ENCODE results near the gene GCSAML.

Gene GCSAML

DNA sequence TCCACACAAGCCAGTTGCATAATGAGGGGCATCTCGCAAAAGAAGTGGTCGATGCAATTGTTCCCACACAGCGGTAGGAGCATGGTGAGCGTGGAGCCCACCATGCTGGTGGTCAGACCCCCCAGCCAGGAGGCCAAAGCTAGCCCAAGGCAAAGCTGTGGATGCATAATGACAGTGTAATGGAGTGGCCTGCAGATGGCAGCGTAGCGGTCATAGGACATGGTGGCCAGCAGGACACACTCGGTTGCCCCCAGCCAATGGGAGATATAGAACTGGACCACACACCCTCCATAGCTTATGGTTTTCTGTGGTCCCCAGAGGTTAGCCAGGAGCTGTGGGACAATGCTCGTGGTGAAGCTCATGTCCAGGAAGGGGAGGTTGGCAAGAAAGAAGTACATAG lies 17.0 kb upstream of the GCSAML start:
- DNase-seq (ENCODE audit: insufficient read length, low spot score) (no peak), FAIRE-seq (no peak)

DNA sequence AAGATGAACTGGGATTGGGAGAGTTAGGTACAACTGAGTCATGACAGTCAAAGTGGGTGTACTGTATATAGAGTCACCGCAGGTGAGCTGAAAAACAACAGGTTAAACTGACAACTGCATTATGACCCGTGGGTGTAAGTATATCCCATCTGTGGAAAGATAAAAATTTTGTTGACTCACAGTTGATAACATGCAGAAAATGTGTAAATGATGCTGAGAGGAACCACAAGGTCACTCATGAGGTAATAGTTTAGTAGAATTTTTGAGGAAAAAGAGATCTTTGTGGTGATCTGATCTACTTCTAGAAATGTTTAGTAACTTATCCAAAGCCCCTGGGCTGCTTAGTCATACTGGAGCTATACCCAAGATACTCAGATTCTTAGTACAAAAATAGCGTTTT lies 13.5 kb upstream of the GCSAML start:
- no peak for FAIRE-seq
- no peak for DNase-seq (ENCODE audit: insufficient read length, low spot score)
- TF ChIP-seq SPI1 (IDR thresholded peaks at IDR 0.05; ENCODE audit: low read depth, low read length) (no peak), TAF1 (IDR thresholded peaks at IDR 0.05; ENCODE audit: low read depth, low read length) (no peak), POLR2AphosphoS5 (IDR thresholded peaks at IDR 0.05; ENCODE audit: low read depth, low read length) (no peak), POLR2A (IDR thresholded peaks at IDR 0.05; ENCODE audit: low read depth, low read length) (no peak), PAX5 (IDR thresholded peaks at IDR 0.05; ENCODE audit: insufficient read depth, low read length, severe bottlenecking) (no peak), POU2F2 (IDR thresholded peaks at IDR 0.05; ENCODE audit: low read depth, low read length) (no peak)

More for the DNA sequence above, 17.0 kb upstream of the GCSAML start:
- no peak for TF ChIP-seq PAX5 (IDR thresholded peaks at IDR 0.05; ENCODE audit: insufficient read depth, low read length, severe bottlenecking)
- TF ChIP-seq POLR2AphosphoS5 (IDR thresholded peaks at IDR 0.05; ENCODE audit: low read depth, low read length), result no peak
- TF ChIP-seq POLR2A (IDR thresholded peaks at IDR 0.05; ENCODE audit: low read depth, low read length), result no peak

DNA sequence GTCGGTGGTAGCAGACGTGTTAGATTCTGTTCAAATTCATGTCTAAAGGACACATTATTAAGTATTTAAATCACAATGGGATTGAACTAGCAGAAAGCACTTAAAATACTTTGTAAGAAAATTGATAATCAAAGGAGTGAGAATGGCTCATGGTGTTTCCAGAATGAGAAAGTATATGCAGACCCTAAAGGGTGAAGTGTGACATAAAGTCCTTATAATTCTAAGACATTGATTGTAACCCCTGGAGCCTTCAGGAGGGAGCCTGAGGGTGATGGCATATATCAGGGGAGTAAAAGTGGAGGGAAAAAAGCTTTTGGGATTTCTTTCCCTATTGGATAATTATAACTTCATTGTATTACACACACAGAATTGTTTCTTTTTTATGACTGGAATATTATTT lies 12.6 kb upstream of the GCSAML start, which contains the start of gene OR2C3:
Gene OR2C3 (minus strand): TSS at position 101 of the 400 bp plus-strand sequence. CDS start 3,929 bp downstream, outside the sequence.
- TF ChIP-seq SPI1 (IDR thresholded peaks at IDR 0.05; ENCODE audit: low read depth, low read length) (no peak), POLR2AphosphoS5 (IDR thresholded peaks at IDR 0.05; ENCODE audit: low read depth, low read length) (no peak), POU2F2 (IDR thresholded peaks at IDR 0.05; ENCODE audit: low read depth, low read length) (no peak), TAF1 (IDR thresholded peaks at IDR 0.05; ENCODE audit: low read depth, low read length) (no peak), PAX5 (IDR thresholded peaks at IDR 0.05; ENCODE audit: insufficient read depth, low read length, severe bottlenecking) (no peak), POLR2A (IDR thresholded peaks at IDR 0.05; ENCODE audit: low read depth, low read length) (no peak)
- no peak for FAIRE-seq
- DNase-seq (ENCODE audit: insufficient read length, low spot score), result no peak

DNA sequence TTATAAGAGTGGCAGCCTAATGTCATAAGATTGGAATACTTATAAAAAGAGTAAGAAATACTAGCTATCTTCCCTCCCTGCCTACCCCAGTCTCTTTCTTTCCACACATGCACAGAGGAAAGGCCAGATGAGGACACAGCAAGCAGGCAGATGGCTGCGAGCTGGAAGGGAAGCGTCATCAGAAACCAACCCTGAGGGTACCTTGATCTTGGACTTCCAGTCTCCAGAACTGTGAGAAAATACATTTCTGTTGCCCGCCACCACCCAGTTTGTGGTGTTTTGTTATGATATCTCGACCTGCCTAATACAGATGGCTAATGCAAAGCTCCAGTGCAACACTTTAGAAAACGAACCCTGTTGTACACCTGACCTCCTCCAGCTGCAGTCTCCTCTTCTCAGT lies 10.4 kb upstream of the GCSAML start:
- TF ChIP-seq SPI1 (IDR thresholded peaks at IDR 0.05; ENCODE audit: low read depth, low read length) (no peak), POLR2A (IDR thresholded peaks at IDR 0.05; ENCODE audit: low read depth, low read length) (no peak), TAF1 (IDR thresholded peaks at IDR 0.05; ENCODE audit: low read depth, low read length) (no peak), POU2F2 (IDR thresholded peaks at IDR 0.05; ENCODE audit: low read depth, low read length) (no peak), PAX5 (IDR thresholded peaks at IDR 0.05; ENCODE audit: insufficient read depth, low read length, severe bottlenecking) (no peak), POLR2AphosphoS5 (IDR thresholded peaks at IDR 0.05; ENCODE audit: low read depth, low read length) (no peak)
- FAIRE-seq (no peak), DNase-seq (ENCODE audit: insufficient read length, low spot score) (no peak)

DNA sequence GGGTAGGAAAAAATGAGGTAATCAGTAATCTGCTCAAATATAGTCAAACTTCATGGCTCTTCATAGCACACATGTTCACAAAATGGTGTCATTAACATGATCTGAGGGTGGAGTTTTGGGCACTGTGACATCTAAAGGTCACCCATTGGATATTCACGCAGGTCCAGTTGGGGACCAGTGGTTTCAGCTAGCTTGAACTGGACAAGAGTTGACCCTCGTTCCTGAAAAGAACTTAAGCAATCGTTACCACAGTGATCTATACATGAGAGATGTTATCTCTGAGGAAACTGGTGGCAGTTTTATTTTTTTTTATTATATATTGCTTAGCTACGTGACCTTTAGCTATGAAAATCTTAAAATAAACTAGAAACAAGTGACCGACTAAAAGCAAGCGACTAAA lies 9.7 kb upstream of the GCSAML start:
- no peak for TF ChIP-seq PAX5 (IDR thresholded peaks at IDR 0.05; ENCODE audit: insufficient read depth, low read length, severe bottlenecking)
- no peak for TF ChIP-seq POLR2A (IDR thresholded peaks at IDR 0.05; ENCODE audit: low read depth, low read length)
- no peak for TF ChIP-seq TAF1 (IDR thresholded peaks at IDR 0.05; ENCODE audit: low read depth, low read length)
- no peak for TF ChIP-seq POLR2AphosphoS5 (IDR thresholded peaks at IDR 0.05; ENCODE audit: low read depth, low read length)
- TF ChIP-seq POU2F2 (IDR thresholded peaks at IDR 0.05; ENCODE audit: low read depth, low read length), result no peak
- TF ChIP-seq SPI1 (IDR thresholded peaks at IDR 0.05; ENCODE audit: low read depth, low read length), result no peak
- no peak for DNase-seq (ENCODE audit: insufficient read length, low spot score)
- FAIRE-seq, result peak; percentile 23

DNA sequence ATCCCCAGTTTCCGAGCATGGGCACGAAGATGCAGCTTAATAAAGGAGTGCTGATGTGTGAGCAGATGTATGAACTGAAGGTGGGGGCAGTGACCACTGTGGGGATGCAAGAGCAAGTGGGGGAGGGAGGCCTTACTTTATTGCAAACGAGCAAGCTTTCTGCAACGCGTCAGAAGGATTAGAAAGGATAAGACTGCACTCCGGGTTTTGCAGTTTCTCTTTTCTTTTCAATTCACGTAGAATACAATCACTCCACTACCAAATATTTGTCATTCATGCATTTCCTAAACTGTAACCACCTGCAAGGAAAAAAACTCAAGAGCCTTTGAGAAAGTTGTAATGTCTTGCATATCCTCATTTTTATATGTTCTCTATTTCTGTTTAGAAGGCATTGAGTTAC lies 8.4 kb upstream of the GCSAML start:
- no peak for DNase-seq (ENCODE audit: insufficient read length, low spot score)
- FAIRE-seq, result no peak
- TF ChIP-seq POLR2AphosphoS5 (IDR thresholded peaks at IDR 0.05; ENCODE audit: low read depth, low read length), result no peak
- TF ChIP-seq POU2F2 (IDR thresholded peaks at IDR 0.05; ENCODE audit: low read depth, low read length), result no peak
- no peak for TF ChIP-seq PAX5 (IDR thresholded peaks at IDR 0.05; ENCODE audit: insufficient read depth, low read length, severe bottlenecking)
- no peak for TF ChIP-seq TAF1 (IDR thresholded peaks at IDR 0.05; ENCODE audit: low read depth, low read length)
- no peak for TF ChIP-seq SPI1 (IDR thresholded peaks at IDR 0.05; ENCODE audit: low read depth, low read length)
- no peak for TF ChIP-seq POLR2A (IDR thresholded peaks at IDR 0.05; ENCODE audit: low read depth, low read length)

DNA sequence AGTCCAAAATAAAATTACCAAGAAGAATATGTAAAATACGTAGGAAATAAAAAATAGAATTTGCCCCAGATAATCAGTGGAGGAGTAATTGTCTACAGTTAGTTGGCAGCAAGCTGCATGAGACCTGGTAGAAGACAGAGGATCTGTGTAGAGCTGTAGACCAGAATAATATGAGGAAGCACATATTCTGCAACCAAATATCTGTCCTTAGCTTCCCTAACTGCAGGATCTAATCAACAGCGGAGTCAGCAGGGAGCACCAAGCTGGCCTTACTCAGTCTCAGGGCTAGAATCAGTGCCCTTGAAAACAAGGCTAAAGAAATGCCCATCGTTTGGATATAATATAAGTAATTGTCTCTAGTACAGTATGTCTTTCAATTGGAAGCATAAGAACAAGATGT lies 6.1 kb upstream of the GCSAML start:
- TF ChIP-seq TAF1 (IDR thresholded peaks at IDR 0.05; ENCODE audit: low read depth, low read length), result no peak
- no peak for TF ChIP-seq SPI1 (IDR thresholded peaks at IDR 0.05; ENCODE audit: low read depth, low read length)
- FAIRE-seq, result no peak
- no peak for DNase-seq (ENCODE audit: insufficient read length, low spot score)

DNA sequence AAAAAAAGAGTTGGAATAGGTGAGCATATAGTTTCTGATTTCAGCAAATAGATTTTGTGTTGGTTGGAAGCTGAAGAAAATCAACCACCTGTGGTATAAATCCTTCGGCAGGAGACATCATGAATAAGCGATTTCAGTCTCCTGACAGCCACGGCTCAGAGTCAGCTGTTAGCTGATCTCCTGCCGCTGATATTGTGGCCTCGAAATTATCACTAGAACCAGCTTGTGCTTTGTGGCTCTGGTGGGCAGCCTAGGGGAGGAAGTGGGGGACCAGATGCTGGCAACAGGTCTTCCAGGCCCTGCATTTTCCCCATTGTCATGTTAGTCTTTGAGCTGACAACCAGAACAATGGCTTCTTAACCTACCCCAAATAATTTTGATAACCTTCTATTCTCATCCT lies 842 bp upstream of the GCSAML start:
- no peak for TF ChIP-seq TAF1 (IDR thresholded peaks at IDR 0.05; ENCODE audit: low read depth, low read length)
- FAIRE-seq, result no peak
- DNase-seq (ENCODE audit: insufficient read length, low spot score), result no peak

DNA sequence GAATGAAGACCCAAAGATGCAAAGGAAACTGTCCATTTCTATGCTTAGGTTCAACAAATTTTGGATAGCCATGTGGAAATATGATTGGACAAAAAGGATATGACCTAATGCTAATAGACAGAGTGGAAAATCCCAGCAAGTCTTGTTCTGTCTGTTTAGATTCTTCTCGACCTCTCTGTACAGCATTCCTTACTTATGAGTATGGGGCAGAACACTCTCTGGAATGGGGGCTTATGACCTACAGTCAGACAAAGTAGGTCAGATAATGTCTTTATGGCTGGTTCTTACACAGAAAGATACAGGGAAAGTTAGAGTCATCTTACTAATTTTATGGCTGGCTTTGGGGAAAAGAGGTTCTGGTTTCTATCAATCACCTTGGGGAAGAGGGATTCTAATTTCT lies 2.8 kb downstream of the GCSAML start:
- TF ChIP-seq POU2F2 (IDR thresholded peaks at IDR 0.05; ENCODE audit: low read depth, low read length) (no peak), POLR2AphosphoS5 (IDR thresholded peaks at IDR 0.05; ENCODE audit: low read depth, low read length) (no peak), SPI1 (IDR thresholded peaks at IDR 0.05; ENCODE audit: low read depth, low read length) (no peak), POLR2A (IDR thresholded peaks at IDR 0.05; ENCODE audit: low read depth, low read length) (no peak), TAF1 (IDR thresholded peaks at IDR 0.05; ENCODE audit: low read depth, low read length) (no peak), PAX5 (IDR thresholded peaks at IDR 0.05; ENCODE audit: insufficient read depth, low read length, severe bottlenecking) (no peak)
- no peak for FAIRE-seq
- DNase-seq (ENCODE audit: insufficient read length, low spot score), result no peak

DNA sequence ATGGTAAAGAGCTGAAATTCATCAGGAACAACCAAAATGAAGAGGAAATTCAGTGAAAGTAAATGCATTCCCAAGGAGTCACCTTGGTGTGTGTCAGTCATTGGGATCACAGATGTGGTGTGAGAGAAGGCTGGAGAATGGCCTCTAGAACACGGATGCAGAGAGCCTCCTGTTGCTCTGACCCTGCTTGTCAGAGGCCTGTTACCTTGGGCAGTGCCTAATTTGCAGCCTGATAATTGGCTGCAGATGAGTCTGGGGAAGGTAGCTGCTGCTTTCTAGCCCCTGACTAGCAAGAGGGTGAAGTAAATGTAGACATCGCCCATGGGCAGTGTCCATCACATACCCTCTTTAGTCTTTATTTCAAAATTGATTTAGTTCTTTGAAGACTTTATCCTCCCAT lies 3.3 kb downstream of the GCSAML start:
- no peak for DNase-seq (ENCODE audit: insufficient read length, low spot score)
- no peak for FAIRE-seq
- TF ChIP-seq POLR2AphosphoS5 (IDR thresholded peaks at IDR 0.05; ENCODE audit: low read depth, low read length) (no peak), POU2F2 (IDR thresholded peaks at IDR 0.05; ENCODE audit: low read depth, low read length) (no peak), POLR2A (IDR thresholded peaks at IDR 0.05; ENCODE audit: low read depth, low read length) (no peak), TAF1 (IDR thresholded peaks at IDR 0.05; ENCODE audit: low read depth, low read length) (no peak), PAX5 (IDR thresholded peaks at IDR 0.05; ENCODE audit: insufficient read depth, low read length, severe bottlenecking) (no peak), SPI1 (IDR thresholded peaks at IDR 0.05; ENCODE audit: low read depth, low read length) (no peak)
